Activated effector memory CD4-positive, alpha-beta T cell treated with Interleukin-2 at 50 U/mL for 16 hours (primary cell): ENCODE results near the gene SESTD1.
"Not testable (repeated sequence)": the region's sequence is repeated elsewhere in the genome, so short reads cannot be mapped to it uniquely, and the experiment has no call there.

Experiments used
- DNase-seq: peaks from one replicate; pipeline ENCODE4 v3.0.0-alpha.2; 2020

SESTD1 gene

DNA sequence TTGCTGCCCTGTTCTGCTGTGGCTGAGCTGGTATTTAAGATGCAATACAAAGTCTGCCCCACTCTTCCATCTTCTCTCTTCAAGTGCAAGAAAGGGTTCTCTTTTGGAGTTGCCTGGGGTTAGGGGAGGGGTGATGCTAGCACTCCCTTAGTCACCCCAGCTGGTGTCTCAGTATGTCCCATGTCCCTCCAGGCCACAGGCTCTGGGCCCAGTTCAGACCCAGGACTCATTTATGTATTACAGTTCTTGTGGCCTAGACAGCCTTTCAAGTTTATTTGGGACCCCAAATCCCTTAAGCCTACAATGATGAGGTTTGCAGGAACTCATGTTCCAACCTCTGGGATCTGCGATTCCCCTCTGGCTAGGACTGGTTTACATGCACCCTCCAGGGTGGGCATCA lies 167.5 kb downstream of the SESTD1 start:
- DNase-seq = no peak

DNA sequence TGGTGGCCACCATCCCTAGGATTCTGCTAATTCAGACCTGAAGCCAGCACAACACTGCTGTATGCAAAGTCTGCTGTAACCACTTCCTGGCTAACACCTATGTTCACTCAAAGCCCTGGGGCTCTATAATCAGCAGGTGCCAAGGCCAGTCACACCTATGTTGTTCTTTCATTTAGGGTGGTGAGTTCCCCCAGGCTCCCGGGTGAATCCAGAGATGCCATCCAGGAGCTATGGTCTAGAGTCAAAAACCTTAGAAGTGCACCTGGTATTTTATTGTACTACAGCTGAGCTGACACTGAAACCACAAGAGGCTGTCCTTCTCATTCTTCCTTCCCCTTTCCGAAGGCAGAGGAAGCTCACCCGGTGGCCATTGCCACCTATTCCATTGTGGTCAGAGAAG lies 168.5 kb downstream of the SESTD1 start:
- DNase-seq = no peak

DNA sequence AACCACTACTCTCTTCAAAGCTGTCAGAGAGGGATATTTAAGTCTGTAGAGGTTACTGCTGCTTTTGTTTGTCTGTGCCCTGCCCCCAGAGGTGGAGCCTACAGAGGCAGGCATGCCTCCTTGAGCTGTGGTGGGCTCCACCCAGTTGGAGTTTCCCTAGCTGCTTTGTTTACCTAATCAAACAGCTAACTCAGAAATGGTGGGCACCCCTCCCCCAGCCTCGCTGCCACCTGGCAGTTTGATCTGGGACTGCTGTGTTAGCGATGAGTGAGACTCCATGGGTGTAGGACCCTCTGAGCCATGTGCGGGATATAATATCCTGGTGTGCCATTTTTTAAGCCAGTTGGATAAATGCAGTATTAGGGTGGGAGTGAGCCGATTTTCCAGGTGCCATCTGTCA lies 171.7 kb downstream of the SESTD1 start:
- not testable (repeated sequence) for DNase-seq

DNA sequence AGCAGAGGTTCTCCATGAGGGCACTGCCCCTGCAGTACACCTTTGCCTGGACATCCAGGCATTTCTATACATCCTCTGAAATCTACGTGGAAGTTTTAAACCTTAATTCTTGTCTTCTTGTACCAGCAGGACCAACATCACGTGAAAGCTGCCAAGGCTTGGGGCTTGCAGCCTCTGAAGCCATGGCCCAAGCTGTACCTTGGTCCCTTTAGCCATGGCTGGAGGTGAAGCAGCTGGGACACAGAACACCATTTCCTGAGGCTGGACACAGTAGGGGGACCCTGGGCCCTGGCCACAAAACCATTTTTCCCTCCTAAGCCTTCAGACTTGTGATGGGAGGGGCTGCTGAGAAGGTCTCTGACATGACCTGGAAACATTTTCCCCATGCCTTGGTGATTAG lies 181.9 kb downstream of the SESTD1 start:
- no peak for DNase-seq

DNA sequence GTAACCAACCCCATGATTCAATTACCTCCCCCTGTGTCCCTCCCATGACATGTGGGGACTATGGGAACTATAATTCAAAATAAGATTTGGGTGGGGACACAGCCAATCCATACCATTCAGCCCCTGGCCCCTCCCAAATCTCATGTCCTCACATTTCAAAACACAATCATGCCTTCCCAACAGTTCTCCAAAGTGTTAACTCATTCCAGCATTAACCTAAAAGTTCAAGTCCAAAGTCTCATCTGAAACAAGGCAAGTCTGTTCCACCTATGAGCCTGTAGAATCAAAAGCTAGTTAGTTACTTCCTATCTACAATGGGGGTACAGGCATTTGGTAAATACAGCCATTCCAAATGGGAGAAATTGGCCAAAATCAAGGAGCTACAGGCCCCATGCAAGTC lies 182.7 kb downstream of the SESTD1 start:
- no peak for DNase-seq

DNA sequence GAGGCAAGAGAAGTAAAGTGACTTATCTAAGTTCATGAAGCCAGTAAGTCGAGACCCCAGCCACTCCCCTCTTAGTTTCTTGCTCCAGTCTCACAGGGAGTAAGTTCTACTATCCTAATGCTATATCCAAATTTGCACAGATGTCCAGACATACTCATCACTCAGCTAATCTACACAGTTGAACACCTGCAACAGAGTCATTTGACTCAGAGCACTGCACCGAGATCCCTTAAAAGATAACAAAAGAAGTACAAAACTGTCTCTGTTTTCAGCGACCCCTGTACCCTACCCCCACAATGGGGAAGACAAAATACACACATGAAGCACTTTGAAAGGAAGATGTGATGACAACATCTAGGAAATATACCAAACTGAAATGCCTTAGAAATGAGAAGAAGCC lies 192.1 kb downstream of the SESTD1 start:
- no peak for DNase-seq

DNA sequence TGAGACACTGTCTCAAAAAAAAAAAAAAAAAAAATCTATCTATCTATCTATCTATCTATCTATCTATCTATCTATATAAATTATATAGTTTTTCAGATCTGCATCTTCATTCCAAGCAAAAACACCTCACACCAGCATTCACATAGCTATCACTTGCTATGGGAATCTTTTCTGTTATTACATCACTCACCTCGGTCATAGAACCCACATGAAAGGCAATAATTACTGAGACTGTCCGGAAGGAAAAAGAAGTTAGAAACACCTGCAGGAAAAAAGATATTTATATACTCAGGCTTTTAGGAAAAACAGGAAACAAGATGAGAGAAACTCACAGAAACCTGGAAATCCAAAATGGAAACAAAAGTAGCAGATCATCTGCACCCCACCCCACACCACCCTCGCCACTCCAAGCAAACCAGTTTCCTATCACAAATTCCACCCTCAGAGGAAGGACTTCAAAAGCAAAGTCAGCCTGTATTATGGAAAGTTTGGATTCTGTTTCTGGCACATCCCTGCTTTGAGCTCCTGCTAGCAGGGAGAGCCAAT lies 192.7 kb downstream of the SESTD1 start:
- no peak for DNase-seq

DNA sequence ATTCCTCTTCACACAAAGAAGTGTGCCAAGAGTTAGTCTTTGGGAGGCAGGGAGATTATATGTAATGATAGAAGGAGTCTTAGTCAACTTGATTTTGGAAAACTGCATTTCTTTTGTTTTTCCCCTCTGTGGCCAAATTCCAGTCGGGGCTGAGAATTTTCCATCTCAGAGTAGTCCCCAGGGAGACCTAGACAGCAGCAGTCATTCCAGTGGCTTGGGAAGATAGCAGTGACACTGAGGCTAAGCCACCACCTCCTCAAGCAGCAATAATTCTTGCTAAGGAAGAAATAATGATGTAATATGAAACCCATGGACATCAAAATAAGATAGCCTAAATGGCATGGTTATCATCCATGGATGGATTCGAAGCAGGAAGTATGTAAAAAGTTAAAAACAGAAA lies 193.7 kb downstream of the SESTD1 start:
- DNase-seq = no peak

DNA sequence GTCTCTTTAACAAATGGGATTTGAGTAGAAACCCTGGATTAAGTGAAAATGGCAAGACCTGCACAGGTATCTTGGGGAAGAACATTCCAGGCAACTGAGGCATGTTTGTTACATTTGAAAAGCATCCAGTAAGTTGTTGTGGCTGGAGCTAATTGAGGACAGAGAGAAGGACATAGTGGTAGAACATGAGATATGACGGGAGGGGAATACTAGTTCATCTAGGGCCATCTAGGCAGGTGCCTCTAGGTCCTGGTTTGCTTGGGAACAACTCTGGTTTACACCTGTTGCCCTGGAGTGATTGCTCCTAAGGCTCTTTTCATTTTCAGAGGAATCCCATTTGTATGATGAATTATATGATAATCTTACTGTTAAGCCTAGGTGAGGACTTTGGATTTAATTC lies 194.9 kb downstream of the SESTD1 start:
- DNase-seq = no peak

DNA sequence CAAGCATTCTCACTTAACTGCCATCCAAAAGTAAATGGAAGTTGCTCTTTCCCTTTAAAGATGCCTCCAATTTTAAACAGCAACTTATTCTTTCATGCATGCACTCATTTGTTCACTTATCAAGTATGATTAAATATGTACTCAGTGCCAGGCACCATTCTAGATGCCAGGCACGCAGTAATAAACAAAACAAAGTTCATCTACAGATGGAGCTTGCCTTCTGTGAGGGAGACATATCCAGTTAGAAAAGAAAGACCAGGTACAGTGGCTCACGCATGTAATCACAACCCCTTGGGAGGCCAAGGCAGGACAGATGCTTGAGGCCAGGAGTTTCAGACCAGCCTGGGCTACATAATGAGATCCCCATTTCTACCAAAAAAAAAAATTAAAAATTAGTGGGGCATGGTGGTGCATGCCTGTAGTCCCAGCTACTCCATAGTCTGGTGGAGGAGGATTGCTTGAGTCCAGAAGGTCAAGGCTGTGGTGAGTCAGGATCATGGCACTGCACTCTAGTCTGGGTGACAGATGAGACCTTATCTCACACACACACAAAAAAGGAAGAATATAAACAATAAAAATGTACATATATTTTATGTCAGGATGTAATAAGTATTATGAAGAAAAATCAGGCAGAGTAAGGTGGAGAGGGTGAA lies 195.5 kb downstream of the SESTD1 start:
- DNase-seq = no peak

DNA sequence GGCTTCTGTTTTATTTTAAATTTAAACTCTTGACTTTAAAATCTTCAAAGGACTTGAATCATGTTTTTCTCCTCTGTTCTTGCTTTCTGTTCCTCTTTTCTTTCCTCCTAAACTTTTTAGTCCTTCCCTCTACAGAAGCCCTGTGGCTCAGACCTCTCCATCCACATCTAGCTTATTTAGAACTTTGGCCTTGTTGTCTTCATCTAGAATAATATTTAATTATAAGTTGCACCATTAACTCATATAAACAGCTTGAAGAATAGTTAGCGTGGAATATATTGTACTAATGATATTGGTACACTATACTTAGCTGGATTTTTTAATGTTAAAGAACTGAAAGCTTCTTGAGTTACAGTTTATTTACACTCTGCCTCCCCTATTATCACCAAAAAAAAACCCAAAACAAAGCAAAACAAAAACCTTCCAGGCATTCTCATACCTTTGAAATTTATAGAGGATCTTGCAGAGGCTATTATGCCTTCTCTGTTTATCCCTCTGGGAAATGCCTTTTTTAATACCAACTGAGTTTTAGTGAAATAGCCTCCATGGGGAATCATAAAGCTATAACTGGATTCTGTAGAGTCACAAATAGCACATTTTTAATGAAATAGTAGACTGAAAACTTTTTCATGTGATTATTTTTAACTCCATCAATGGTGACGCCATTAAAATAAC lies 205.5 kb downstream of the SESTD1 start:
- no peak for DNase-seq

DNA sequence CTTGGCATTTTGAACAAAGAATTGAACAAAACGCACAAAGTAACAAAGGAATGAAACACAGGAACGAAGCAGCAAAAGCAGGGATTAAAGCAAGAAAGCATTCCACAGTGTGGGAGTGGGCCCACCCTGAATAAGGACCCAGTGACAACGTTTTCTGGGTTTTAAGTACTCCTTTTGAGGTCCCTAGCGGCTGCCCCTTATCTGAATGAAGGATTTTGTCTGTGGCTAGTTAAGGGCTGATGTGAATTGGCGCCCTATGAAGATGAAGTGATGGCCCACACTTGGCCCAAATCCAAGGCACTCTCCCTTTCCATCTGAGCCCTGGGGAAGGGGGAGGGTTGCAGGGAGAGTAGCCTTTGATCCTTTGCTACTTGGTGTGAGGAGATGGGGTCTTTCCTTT lies 206.9 kb downstream of the SESTD1 start:
- DNase-seq = no peak

DNA sequence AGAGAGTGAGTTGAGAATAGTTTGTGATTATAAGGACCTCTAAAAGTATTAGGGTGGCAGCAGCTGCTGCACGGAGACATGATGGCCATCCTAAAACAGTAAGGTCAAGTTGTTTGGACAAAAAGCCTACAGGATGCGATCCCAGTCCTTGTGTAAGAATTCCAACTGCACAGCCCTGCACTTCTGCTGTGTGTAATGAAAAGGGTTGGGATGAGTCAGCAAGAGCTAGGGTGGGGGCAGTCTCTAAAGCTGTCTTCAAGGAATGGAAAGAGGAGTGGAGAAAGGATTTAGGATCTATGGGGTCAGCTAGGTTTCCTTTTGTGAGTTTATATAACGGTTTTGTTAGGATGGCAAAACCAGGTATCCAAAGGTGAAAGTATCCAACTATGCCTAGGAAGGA lies 211.1 kb downstream of the SESTD1 start:
- DNase-seq = not testable (repeated sequence)
